Stimulated activated CD8-positive, alpha-beta memory T cell treated with anti-CD3 and anti-CD28 coated beads, Interleukin-12 subunit alpha, Interleukin-12 subunit beta, amount 100 ng/mL, for 1 hour (primary cell): ENCODE data around the gene CRYGN.

Source experiments
- DNase-seq: peaks from one replicate; pipeline ENCODE4 v3.0.0-alpha.2; 2020; ENCODE audit warnings: low read depth

CRYGN gene

GRCh38 chr7:151438864-151439601, 908 bp downstream of the CRYGN start:
- no peak for DNase-seq

DNA sequence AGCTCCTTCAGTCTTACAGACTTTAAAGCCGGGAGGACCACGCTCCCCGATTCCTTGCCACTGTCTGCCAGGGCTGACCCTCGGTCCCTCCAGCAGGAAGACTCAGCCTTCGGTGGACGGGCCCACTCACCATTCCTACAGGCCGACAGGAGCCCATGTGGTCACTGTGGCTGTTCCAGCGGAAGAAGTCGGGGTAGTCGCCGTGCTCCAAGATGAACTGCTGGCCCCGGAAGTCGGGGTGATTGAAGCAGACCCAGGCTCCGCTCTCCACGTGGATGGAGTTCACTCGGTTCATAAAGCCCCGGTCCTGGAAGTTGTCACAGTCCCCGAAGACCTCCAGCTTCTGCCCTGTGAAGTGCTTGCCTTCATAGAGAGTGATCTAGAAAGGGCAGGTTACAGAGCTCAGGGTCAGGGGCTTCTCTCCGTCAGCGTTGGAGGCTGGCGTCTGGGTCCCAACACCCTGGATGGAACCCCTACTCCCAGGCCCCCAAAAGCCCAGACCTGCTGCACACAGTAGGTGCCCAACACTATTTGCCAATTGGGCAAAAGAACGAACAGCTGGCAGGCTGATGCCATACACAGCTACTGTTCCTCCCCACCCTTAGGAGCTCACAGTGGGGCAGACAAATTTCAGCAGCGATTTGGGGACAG, 1.9 kb downstream of the CRYGN start:
- no peak for DNase-seq

DNA sequence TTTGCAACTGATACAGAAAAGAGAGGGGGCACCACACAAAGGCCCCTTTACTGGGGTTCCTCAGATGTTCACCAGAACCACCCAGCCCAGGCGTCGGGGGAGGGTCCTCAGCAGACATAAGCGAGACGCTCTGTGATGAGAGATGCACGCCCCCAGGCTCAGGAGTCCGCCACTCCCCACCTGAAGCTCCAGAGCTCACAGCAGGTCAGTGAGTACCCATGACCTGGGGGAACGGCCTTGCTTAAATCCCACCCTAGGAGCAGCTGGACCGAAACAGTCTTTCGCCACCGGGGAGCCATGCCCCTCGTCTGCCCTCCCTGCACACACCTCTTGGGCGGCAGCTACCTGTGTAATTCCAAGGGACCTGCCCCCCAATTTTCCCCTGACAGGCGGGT, 2.8 kb downstream of the CRYGN start:
- DNase-seq = no peak

GRCh38 chr7:151436446-151437158, 3.3 kb downstream of the CRYGN start:
- DNase-seq = no peak

GRCh38 chr7:151435971-151436370, 4.0 kb downstream of the CRYGN start:
- no peak for DNase-seq

DNA sequence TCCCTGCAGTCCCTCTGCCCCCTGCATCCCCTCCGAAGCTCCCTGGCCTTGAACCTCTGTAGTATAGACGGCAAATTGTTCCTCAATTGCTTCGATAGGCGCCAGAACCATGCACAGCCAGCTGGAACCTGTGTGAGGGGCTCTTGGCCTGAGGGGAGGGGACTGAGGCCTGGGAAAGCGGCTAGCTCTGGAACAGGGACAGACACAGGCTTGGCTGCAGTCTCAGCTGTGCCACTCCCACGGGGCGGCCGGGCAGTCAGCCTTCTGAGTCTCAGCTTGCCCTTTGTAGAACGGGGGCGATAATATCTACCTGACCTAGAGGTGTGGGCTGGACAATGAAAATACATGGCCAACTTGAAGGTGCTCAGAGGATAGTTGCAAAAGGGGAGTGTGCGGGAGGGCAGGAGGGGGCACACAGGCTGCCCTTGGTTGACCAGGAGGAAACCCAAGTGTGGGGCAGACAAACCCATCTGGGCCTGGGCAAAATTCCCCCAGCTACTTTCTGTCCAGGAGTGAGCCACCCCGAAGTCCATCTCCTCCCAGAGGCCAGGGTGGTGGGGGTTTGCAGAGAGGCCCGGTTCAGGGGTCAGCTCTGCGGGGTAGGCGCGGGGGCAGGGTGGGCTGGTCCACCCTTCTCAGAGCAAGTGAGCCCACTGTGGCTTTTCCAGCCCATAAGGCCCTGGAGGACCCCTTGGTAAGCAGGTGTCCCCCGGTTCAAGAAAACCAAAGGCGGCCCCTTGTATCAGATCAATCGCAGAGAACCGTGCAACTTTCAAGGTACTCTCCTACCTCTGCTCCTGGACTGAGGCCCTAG, 4.6 kb downstream of the CRYGN start:
- DNase-seq = no peak

DNA sequence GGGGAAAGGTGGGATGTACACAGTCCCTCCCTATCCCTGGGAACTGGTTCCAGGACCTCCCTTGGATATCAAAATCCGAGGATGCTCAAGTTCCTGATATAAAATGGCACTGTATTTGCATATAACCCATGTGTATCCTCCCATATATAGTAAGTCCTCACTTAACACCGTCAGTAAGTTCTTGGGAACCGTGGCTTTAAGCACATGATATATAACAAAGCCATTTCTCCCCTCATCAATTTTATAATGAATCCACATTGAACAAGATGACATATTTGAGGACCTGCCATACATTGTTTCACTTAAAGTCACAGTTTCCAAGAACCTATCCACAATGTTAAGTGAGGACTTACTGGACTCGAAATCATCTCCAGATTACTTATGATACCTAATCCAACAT, 5.4 kb downstream of the CRYGN start:
- DNase-seq = no peak

- no peak for DNase-seq
Observed at GRCh38 chr7:151433721-151434400, 6.1 kb downstream of the CRYGN start.

- no peak for DNase-seq
Observed at GRCh38 chr7:151432658-151433521, 7.1 kb downstream of the CRYGN start.

GRCh38 chr7:151431768-151432311, 8.1 kb downstream of the CRYGN start:
- no peak for DNase-seq

DNA sequence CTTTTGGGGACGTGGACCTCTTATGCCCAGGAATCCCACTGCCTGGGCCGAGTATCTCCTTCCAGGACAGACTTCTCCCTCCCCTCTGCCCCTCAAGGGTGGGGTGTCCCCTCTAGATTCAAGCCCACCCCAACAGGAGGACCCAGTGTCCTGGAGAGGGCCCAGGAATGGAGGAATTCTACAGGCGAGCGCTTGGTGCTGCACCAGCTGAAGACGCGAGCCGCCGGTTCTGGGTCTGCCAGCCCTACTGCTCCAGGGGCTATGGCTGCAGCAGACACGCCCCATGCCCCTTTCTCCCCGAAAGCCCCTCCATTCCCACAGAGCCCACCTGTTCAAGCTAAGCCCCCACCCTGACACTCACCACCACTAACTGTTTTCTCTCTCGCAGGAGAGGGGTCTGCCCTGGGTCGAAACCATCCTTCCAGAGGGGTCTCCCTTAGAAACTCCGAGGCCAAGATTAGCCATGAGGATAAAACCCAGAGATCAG, 8.6 kb downstream of the CRYGN start:
- DNase-seq = no peak

- no peak for DNase-seq
Observed at GRCh38 chr7:151430391-151431205, 9.3 kb downstream of the CRYGN start.

DNA sequence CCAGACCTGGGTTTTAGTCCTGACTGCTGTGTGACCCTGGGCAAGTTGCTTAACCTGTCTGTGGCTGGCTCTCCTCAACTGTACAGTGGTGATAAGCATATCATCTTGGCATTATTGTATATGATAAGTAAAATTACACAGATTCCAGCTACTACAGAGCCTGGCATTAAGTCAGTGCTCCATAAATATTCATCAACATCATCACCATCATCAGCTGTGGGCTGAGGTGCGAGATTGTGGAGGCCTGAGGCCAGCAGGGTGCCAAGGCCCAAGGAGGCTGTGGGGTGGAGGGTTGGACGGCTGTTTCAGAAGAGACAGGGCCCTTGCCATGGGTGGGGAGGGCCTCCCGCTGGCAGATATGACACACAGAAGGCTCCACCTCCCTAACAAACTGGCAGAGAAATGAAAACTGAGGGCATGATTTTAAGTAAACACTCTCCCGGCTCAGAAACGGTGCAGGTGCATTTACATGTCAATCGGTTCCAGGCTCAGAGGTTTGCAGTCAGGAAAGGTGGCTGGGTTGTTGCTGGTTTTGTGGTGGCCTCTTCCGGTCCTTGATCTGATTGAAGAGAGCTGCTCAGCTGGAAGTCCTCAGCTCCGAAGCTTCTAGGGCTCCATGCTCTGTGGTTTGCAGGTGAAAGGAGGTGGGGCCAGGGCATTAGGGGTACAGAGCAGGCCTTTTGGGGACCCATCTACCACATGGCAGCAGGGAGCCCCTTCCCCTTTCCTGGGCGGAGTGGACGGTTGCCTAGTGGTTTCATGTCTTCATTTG, 10.2 kb downstream of the CRYGN start:
- DNase-seq = peak; percentile 33

DNA sequence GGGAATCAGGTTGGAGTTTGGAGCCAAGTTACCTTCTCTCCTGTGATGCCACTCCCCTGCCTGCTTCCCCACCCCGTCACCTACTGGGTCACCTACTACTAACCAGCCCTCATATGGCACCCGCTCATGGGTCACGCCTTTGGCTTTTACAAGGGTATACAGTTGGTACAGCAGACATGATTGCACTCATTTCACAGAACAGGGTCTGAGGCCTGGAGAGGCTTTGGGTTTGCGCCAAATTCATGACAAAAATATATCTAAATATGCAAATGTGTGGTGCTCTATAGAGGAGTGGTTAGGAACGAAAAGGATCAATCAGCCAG, 10.7 kb downstream of the CRYGN start:
- no peak for DNase-seq

- no peak for DNase-seq
Observed at GRCh38 chr7:151428378-151429236, 11.3 kb downstream of the CRYGN start.

GRCh38 chr7:151427705-151428377, 12.1 kb downstream of the CRYGN start:
- DNase-seq = no peak
